ENCODE measurements around the gene POLR2E.

GRCh38 chr19:1070931-1071791 lies 24.0 kb downstream of the POLR2E start:
- TF ChIP-seq POLR2A (IDR thresholded peaks at IDR 0.05) (no peak), CTCF (IDR thresholded peaks at IDR 0.05) (no peak)
